ENCODE data around the gene IFITM1. TPM values are rescaled to one million over a fixed set of nuclear protein-coding genes. Genes with fewer than 3 reads are reported as not detected.

Gene IFITM1
- total RNA-seq, 4 donors from 2014 or later: 216 to 431 (median 256) TPM

- H3K36me3 ChIP-seq: no peaks in the 10 kb centered on the region
- peaks cover 0 to 4% (median 0%) of the 10 kb centered on the region in 4 donors for H3K9me3 ChIP-seq
- peak overlapping the region; percentile 3 to 62 (median 26) for H3K4me3 ChIP-seq
- peaks cover 4 to 73% of the 10 kb centered on the region in 2 donors for H3K27me3 ChIP-seq
- no peak for DNase-seq (ENCODE audit: low spot score in 2 of 2)
- peak overlapping the region in 2 of 4 donors; percentile 6 to 71 for H3K27ac ChIP-seq
- 4 to 5% methylated on average over 17 to 34 of the region's 85 CpGs for WGBS, 2 donors
- H3K4me1 ChIP-seq: peaks cover 0 to 30% (median 24%) of the 10 kb centered on the region in 4 donors
- TF ChIP-seq EP300 (IDR thresholded peaks at IDR 0.05) (no peak), CTCF (IDR thresholded peaks at IDR 0.05) (no peak), POLR2A (IDR thresholded peaks at IDR 0.05) (no peak)
Observed at GRCh38 chr11:279966-280705, 33.7 kb upstream of the IFITM1 start.

GRCh38 chr11:280706-281485, 32.9 kb upstream of the IFITM1 start:
- Histone ChIP-seq H3K27ac (peak overlapping the region in 1 of 4 donors; percentile 71), H3K4me3 (peak overlapping the region in 3 of 4 donors; percentile 15 to 62 (median 37)), H3K9me3 (peaks cover 0 to 4% (median 0%) of the 10 kb centered on the region in 4 donors), H3K4me1 (peaks cover 0 to 30% (median 24%) of the 10 kb centered on the region in 4 donors), H3K27me3 (peaks cover 4 to 78% of the 10 kb centered on the region in 2 donors), H3K36me3 (no peaks in the 10 kb centered on the region)
- WGBS, 2 donors: 9 to 12% methylated on average over 38 to 54 of the region's 79 CpGs
- DNase-seq (ENCODE audit: low spot score in 2 of 2): no peak
- TF ChIP-seq CTCF (IDR thresholded peaks at IDR 0.05): no peak
- TF ChIP-seq EP300 (IDR thresholded peaks at IDR 0.05): no peak
- no peak for TF ChIP-seq POLR2A (IDR thresholded peaks at IDR 0.05)

- no peaks in the 10 kb centered on the region for H3K36me3 ChIP-seq
- no peak for TF ChIP-seq POLR2A (IDR thresholded peaks at IDR 0.05)
- no peak for TF ChIP-seq EP300 (IDR thresholded peaks at IDR 0.05)
- TF ChIP-seq CTCF (IDR thresholded peaks at IDR 0.05): no peak
Observed at GRCh38 chr11:281486-282161, 32.2 kb upstream of the IFITM1 start.

GRCh38 chr11:282171-282570, 31.7 kb upstream of the IFITM1 start:
- 60 to 61% methylated on average over 4 of the region's 4 CpGs for WGBS, 2 donors
- Histone ChIP-seq H3K4me1 (peaks cover 0 to 30% (median 24%) of the 10 kb centered on the region in 4 donors), H3K9me3 (no peaks in the 10 kb centered on the region), H3K27ac (peak overlapping the region in 1 of 4 donors; percentile 10), H3K27me3 (peaks cover 4 to 81% of the 10 kb centered on the region in 2 donors), H3K4me3 (no peak overlapping the region), H3K36me3 (no peaks in the 10 kb centered on the region)
- TF ChIP-seq EP300 (IDR thresholded peaks at IDR 0.05) (no peak), CTCF (IDR thresholded peaks at IDR 0.05) (no peak), POLR2A (IDR thresholded peaks at IDR 0.05) (no peak)
- peak in 1 of 2 donors; percentile 3 for DNase-seq (ENCODE audit: low spot score in 2 of 2)

More at GRCh38 chr11:281486-282161, 32.2 kb upstream of the IFITM1 start:
- Histone ChIP-seq H3K27ac (peak overlapping the region in 1 of 4 donors; percentile 71), H3K4me3 (peak overlapping the region in 2 of 4 donors; percentile 37 to 62), H3K9me3 (no peaks in the 10 kb centered on the region), H3K27me3 (peaks cover 4 to 81% of the 10 kb centered on the region in 2 donors), H3K4me1 (peaks cover 0 to 30% (median 24%) of the 10 kb centered on the region in 4 donors)
- 46 to 50% methylated on average over 17 to 25 of the region's 26 CpGs for WGBS, 2 donors
- no peak for DNase-seq (ENCODE audit: low spot score in 2 of 2)

Measured in tibial nerve (tissue), 4 donors.